C4-2B (cell line): ENCODE data around the gene FBRSL1.

Experiments
- H3K27ac ChIP-seq: fragments of 450-650 bp; 2 replicates; pipeline ENCODE4 v1.5.1; 2017
- ZFX ChIP-seq: fragments of 450-650 bp; IDR thresholded peaks from 2 replicates; pipeline ENCODE4 v1.6.1; 2017
- TF ChIP-seq, protein P1 (sequence below): fragments of 450-650 bp; conservative IDR thresholded peaks from 2 replicates; pipeline ENCODE4 v1.5.1; 2017; ENCODE audit warnings: mild to moderate bottlenecking

FBRSL1 gene

DNA sequence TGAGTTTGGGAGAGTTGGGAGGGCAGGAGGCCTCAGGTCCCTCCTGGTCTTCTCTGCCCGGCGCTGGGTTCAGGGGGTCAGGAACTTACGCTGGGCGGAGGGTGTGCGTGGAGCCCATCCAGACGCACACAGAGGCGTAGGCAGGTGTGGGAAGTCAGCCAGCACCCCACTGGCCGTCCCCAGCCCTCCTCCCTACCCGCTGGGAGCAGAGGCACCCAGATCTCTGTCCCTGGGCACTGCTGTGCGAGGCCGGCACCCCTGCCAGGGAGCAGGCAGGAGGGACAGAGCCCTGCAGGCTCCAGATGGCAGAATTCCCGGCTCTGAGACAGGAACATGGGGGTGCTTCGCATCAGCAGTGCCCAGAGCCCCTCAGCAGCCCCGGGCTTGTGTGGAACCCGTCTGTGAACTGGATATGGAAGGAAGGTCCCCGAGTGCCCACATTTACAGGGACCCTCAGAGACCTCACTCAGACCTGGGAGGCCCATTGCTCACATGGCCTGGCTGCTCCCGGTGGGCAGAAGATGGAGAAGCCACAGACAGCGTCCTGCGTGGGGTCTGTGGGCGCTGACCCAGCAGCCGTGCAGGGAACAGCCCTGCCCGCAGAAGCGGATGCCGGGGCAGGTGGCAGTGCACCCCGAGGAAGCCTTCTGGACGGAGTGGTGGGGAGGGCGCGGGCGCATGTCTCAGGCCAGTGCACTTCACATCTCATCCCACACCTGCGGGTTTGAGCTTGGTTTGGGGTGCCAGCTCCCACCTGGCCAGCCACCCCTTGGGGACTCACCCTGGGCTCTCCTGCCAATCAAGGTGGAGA, 61.1 kb downstream of the FBRSL1 start:
- TF ChIP-seq, protein P1, sequence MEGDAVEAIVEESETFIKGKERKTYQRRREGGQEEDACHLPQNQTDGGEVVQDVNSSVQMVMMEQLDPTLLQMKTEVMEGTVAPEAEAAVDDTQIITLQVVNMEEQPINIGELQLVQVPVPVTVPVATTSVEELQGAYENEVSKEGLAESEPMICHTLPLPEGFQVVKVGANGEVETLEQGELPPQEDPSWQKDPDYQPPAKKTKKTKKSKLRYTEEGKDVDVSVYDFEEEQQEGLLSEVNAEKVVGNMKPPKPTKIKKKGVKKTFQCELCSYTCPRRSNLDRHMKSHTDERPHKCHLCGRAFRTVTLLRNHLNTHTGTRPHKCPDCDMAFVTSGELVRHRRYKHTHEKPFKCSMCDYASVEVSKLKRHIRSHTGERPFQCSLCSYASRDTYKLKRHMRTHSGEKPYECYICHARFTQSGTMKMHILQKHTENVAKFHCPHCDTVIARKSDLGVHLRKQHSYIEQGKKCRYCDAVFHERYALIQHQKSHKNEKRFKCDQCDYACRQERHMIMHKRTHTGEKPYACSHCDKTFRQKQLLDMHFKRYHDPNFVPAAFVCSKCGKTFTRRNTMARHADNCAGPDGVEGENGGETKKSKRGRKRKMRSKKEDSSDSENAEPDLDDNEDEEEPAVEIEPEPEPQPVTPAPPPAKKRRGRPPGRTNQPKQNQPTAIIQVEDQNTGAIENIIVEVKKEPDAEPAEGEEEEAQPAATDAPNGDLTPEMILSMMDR, result no peak
- no peak for TF ChIP-seq ZFX
- H3K27ac ChIP-seq, result no peak overlapping the region

- TF ChIP-seq, protein P1, result no peak
- TF ChIP-seq ZFX, result no peak
- H3K27ac ChIP-seq, result no peak overlapping the region
Measured at GRCh38 chr12:132551641-132552031, 61.7 kb downstream of the FBRSL1 start.

- H3K27ac ChIP-seq, result no peak overlapping the region
- TF ChIP-seq, protein P1, result peak; percentile 8; the same call in 1 of the 2 replicates
- TF ChIP-seq ZFX, result no peak
Measured at GRCh38 chr12:132554845-132555630, 65.1 kb downstream of the FBRSL1 start.

- no peak for TF ChIP-seq ZFX
- TF ChIP-seq, protein P1, result no peak
Measured at GRCh38 chr12:132555686-132556085, 65.7 kb downstream of the FBRSL1 start.

DNA sequence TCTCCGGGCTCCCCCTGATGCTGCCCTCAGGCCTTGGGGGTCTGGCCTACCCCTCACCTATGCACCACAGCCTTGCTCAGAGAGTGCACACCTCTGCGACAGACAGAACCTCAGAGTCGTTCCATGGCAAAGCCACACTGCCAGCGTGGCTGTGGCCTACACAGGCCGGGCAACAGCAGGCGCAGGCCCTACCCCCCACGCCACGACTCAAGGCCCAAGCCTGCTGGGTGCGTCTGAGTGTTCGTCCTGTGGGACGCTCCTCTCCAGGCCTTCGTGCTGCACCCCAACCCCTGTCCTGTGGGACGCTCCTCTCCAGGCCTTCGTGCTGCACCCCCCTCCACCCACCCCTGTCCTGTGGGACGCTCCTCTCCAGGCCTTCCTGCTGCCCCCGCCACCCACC, 66.3 kb downstream of the FBRSL1 start:
- TF ChIP-seq, protein P1, result no peak
- TF ChIP-seq ZFX, result no peak
- no peak overlapping the region for H3K27ac ChIP-seq

More at GRCh38 chr12:132555686-132556085, 65.7 kb downstream of the FBRSL1 start:
- no peak overlapping the region for H3K27ac ChIP-seq

- no peak overlapping the region for H3K27ac ChIP-seq
- TF ChIP-seq, protein P1, result no peak
- TF ChIP-seq ZFX, result no peak
Measured at GRCh38 chr12:132556801-132557200, 66.8 kb downstream of the FBRSL1 start.
